GM12892 (cell line): ENCODE measurements around the gene HLA-DQB1.

ENCODE experiments used
- POLR2A ChIP-seq: IDR thresholded peaks from 2 replicates; pipeline ENCODE4 v1.6.1; 2011; ENCODE audit warnings: low read depth, low read length, control low read depth
- POLR2AphosphoS5 ChIP-seq: IDR thresholded peaks from 2 replicates; pipeline ENCODE4 v1.6.1; 2011; ENCODE audit warnings: low read depth, low read length, control low read depth
- TAF1 ChIP-seq: IDR thresholded peaks from 2 replicates; pipeline ENCODE4 v1.6.1; 2011; ENCODE audit warnings: low read depth, mild to moderate bottlenecking, control low read depth, low read length, borderline replicate concordance

DNA sequence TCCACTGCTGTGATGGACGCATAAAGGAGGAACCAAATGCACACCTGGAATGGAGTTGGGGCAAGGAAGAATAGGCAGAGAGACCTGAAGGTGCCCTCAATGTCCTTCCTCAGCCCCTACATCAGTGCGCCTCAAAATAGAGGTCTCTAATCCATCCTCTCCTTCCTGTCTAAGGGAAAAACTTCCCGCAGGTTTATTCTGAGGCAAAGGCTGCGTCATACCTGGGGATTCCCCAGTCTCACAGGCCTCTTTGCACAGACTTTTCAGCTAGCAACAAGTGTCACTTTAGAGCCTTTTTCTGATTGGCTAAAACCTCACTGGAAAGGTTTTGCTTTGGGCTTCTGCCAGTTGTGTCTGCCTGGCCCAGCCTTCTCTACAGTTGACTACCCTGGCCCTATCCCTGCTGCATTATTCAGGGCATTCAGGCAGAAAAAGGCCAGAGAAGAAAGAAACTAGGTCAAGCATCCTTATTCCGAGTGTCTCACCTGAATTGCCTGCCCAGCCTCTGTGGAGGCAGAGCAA, 1.8 kb upstream of the HLA-DQB1 start:
- TF ChIP-seq POLR2A: peak; percentile 88
- TF ChIP-seq POLR2AphosphoS5: peak; percentile 85
- TF ChIP-seq TAF1: peak; percentile 71; the same call in 1 of the 2 replicates
